Measurements from ENCODE around the gene FOXP2.

FOXP2 gene

DNA sequence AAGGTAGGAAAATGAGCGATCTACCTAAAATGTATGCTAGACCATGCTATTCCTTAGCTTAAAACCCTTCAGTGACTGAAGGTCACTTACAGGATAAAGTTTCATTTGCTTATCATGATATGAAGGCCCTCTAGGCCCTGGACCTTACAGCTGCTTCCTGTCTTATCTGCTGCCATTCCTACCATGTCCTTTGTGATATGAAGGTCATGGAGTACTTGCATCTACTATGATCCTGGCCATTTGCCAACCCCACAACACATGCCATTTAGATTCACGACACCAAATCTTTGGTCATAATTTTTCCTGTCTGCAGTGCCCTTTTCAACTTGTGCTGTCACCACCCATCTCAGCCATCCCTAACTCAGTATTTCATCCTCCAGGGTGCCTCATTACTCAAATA is 325.5 kb downstream of the FOXP2 start:
- no peaks in the 10 kb centered on the region for H3K4me1 ChIP-seq (ENCODE audit: control insufficient read depth, insufficient read depth, low read length)
- no peak overlapping the region for H3K4me3 ChIP-seq (ENCODE audit: low read length)
- no peak for DNase-seq (ENCODE audit: low read depth)
- no peaks in the 10 kb centered on the region for H3K36me3 ChIP-seq (ENCODE audit: control insufficient read depth, insufficient read depth, low read length, severe bottlenecking)
- H3K9ac ChIP-seq (ENCODE audit: low read length) = no peak overlapping the region
- no peaks in the 10 kb centered on the region for H3K27me3 ChIP-seq (replicated peaks; ENCODE audit: control insufficient read depth, insufficient read depth, low read length)
- no peaks in the 10 kb centered on the region for H3K9me3 ChIP-seq (ENCODE audit: control insufficient read depth, low read length)

DNA sequence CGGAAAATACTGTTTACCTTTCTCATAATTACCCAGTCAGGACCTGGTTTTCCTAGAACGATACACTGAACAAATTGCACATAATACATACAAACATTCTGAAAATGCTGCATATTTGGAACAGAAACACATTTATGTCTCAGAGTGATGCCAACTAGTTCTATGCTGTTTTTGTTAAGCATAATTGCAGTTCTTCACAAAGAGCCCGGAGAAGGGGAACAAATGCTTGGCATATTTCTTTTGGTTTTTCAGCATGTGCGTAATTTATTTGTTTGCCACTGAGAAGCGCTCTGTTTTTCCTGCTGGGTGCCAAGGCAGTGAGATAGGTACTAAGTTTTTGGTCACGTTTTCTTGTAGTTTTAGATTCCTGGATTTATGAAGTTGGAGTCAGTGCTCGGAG is 326.3 kb downstream of the FOXP2 start:
- H3K4me1 ChIP-seq (ENCODE audit: control insufficient read depth, insufficient read depth, low read length) = no peaks in the 10 kb centered on the region
- H3K4me3 ChIP-seq (ENCODE audit: low read length) = no peak overlapping the region
- no peaks in the 10 kb centered on the region for H3K27me3 ChIP-seq (replicated peaks; ENCODE audit: control insufficient read depth, insufficient read depth, low read length)
- peak; percentile 27 for DNase-seq (ENCODE audit: low read depth)
- no peaks in the 10 kb centered on the region for H3K9me3 ChIP-seq (ENCODE audit: control insufficient read depth, low read length)
- no peaks in the 10 kb centered on the region for H3K36me3 ChIP-seq (ENCODE audit: control insufficient read depth, insufficient read depth, low read length, severe bottlenecking)
- H3K9ac ChIP-seq (ENCODE audit: low read length) = no peak overlapping the region

DNA sequence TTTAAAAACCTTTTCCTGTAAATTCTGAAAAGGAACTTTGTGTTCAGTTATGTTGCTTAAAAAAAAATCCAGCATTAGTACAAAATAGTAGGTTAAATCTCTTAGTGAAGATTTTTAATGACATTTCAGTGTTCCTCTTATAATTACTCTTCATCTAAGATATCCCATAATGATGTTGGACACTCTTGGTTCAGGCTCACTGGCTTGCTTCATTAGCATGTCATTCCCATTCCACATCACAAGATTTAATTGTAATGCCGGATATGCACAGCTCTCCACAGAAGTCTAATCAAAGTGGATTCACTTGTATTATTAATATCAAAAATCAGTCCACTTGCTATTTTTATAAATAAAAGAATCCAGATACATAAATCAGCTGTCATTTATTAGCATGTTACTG is 327.3 kb downstream of the FOXP2 start:
- no peak for DNase-seq (ENCODE audit: low read depth)
- no peak overlapping the region for H3K9ac ChIP-seq (ENCODE audit: low read length)
- no peaks in the 10 kb centered on the region for H3K9me3 ChIP-seq (ENCODE audit: control insufficient read depth, low read length)
- no peaks in the 10 kb centered on the region for H3K4me1 ChIP-seq (ENCODE audit: control insufficient read depth, insufficient read depth, low read length)
- no peak overlapping the region for H3K4me3 ChIP-seq (ENCODE audit: low read length)
- H3K36me3 ChIP-seq (ENCODE audit: control insufficient read depth, insufficient read depth, low read length, severe bottlenecking) = no peaks in the 10 kb centered on the region
- no peaks in the 10 kb centered on the region for H3K27me3 ChIP-seq (replicated peaks; ENCODE audit: control insufficient read depth, insufficient read depth, low read length)
